GM21619 (cell line): ENCODE data around the gene NDFIP2.

Source experiments
- ATAC-seq: cut with Tn5 transposase; IDR thresholded peaks from one replicate; pipeline ENCODE4 v1.9.1; 2021; ENCODE audit not compliant: unreplicated experiment

Gene NDFIP2

DNA sequence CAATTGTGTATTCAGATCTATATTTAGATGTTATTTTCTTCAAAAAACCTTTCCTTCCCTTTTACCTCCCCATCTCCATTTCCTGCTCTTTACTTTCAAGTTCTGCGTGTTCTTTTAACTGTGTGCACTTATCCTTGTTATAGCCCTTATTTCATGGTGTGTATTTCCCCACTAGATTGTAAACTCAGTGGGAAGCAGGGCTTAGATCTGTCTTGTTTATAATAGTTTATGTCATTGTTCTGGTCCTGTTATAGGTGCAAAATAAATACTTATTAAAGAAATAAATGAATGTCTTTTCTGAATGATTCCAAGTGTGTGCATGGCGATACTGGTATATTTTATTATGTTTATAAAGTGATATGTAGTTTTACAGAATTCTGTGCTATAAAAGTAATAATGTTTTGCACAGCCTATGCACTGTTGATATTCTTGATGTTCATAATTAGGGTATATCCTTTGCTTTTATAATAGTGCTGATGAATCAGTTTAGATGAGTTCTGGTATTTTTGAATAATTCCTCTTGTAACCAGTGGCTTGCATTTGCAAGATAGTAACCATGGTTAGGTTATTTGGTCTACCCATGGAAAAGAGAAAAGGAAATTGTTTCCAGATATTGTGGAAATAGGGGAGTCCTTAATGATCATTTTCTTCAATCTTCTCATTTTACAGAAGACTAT, 12.1 kb downstream of the NDFIP2 start:
- ATAC-seq = no peak

DNA sequence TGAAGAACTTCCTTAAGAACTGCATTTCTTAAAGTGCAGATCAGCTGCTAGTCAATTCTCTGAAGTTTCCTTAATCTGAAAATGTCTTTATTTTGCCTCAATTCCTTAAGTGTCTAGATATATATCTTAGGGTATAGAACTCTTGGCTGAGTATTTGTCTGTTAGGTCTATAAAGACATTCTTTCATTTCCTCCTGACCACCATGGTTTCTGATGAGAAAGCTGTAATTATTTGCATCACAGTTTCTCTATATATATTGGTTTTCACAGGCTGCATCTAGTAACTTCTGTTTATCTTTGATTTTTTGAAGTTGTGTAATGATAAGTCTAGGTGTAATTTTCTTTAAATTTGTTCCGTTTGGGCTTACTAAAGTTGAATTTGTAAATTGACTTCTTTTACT, 15.2 kb downstream of the NDFIP2 start:
- ATAC-seq = peak; percentile 75

DNA sequence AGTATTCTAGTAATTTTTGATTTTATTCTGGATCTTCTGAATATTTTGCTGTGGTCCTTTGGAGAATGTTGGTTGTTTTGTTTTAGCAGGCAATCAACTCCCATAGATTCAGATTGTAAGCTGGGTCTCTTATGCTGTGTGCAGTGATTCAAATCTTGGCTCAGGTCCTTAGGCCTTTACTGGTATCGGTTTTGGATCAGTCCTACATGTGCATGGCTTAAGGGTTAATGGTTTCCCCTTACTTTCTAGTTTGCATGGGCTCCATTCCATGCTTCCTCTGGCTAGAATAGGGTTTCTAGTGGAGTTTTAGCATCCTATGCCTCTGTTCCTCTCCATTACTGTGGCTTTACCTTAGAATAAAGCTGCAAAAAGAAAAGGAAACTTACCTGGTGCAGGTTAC, 16.1 kb downstream of the NDFIP2 start:
- ATAC-seq = no peak

DNA sequence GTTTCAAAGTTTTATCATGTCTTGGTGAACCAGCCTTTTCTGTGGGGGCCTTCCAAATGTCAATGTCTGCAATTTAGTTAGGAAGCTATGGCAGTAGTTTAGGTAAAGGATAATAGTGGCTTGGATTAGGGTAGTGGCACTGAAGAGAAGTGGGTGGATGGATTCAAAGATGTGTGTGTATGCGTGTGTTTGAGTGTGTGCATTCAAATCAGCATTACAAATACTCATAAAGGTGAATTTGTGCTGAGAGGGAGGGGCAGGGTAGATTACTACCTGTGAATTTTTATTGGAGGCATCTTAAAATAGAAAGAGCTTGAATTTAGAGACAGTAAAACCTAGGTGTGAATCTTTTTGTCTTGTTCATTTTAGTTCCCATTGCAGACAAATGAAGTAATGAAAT, 16.9 kb downstream of the NDFIP2 start:
- ATAC-seq = no peak

DNA sequence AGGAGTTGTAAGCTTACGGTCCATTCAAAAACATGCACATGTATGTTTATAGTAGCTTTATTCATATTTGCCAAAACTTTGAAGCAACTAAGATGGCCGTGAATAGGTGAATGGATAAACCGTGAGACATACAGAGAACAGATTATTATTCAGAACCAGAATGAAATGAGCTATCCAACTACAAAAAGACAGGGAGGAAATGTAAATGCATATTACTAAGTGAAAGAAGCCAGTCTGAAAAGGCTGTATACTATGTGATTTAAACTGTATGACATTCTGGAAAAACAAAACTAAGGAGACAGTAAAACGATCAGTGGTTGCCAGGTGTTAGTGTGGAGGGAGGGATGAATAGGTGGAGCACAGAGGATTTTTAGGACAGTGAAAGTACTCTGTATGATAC, 19.9 kb downstream of the NDFIP2 start:
- ATAC-seq = no peak

DNA sequence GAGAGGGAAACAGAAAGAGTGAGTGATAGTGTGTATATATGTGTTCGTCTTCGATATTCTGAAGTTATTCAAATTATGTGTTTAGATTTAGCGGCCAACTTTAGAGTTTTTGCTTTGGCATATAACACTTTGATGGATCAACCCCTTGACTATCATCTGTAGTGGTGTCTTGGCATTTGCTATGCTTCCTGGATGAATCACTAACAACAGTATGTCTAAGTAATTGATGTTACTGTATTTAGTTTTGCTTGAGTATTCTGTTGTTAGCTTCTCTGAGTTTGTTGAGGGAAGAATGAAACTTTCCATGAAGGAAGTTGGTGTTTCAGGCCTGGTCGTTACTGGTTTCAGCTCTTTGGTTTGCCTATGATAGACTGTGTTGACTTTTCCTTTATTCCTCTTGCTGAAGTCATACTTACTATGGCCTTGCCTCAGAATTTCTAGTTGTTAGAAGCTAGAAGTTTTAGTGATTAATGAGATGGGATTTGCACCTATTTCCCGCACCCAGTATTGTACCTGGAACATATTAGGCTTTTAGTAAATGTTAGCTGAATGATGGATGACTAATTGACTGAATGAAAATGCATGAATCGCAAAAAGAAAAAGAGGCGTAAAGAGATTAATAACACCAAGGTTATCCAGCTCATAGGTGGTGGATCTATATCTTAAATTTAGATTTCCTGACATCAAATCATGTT, 20.7 kb downstream of the NDFIP2 start:
- ATAC-seq = no peak

- ATAC-seq = no peak
Observed at GRCh38 chr13:79502859-79503468, 22.0 kb downstream of the NDFIP2 start.

GRCh38 chr13:79503473-79504017, 22.6 kb downstream of the NDFIP2 start:
- ATAC-seq = no peak

DNA sequence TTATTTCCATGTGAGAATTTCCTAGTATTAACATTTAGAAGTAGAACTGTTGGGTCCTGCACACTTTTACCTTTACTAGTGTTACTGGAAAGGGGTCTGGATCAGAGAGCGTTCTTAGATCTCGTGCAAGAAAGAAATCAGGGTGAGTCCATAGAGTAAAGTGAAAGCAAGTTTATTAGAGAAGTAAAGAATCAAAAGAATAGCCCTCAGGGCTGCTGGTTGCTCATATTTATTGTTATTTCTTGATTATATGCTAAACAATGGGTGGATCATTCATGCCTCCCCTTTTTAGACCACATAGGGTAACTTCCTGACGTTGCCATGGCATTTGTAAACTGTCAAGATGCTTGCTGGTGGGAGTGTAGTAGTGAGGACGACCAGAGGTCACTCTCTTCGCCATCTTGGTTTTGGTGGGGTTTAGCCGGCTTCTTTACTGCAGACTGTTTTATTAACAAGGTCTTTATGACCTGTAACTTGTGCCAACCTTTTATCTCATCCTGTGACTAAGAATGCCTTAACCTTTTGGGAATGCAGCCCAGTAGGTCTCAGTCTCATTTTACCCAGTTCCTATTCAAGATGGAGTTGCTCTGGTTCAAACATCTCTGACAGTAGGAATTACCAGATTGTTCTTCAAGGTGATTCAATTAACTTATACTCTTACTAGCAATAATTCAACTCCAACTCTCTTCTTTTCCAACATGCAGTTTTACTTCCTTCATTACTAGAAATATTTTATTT, 27.4 kb downstream of the NDFIP2 start:
- no peak for ATAC-seq

- ATAC-seq = no peak
Observed at GRCh38 chr13:79511611-79512010, 30.7 kb downstream of the NDFIP2 start.

DNA sequence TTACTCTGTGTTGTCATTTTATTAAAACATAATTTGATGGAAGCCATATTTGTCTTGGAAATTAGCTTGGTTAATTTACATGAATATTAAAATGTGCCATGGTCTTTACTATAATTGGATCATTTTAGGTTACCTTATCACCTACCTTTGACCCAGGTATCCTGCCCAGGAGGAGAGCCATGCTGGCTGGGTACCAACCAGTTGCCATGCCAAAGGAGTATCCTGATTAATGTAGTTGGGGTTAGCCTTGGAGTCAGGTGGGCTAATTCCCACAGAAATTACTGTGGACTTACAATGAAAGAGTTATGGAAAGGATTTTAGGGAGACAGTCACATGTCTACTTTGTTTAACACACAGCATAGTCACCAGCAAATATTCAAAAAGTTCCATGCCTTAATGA, 32.0 kb downstream of the NDFIP2 start:
- ATAC-seq = no peak

DNA sequence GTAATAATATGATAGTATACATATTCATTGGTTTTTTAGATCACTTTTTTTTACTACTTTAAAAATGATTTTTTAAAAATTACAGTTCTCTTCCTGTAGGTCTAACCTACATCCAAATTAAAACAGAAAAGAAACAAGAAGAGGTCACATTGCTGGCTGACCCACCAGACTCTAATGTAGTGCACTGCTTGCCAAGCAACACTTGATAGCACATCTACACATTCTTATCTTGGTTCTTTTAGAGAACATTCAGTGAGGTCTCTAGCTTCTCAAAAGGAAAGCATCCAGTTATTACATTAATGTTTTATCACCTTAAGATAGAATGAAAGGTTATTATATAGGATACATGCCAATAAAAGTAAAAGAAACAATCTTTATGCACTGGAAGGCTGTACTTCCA, 35.6 kb downstream of the NDFIP2 start:
- ATAC-seq = no peak

DNA sequence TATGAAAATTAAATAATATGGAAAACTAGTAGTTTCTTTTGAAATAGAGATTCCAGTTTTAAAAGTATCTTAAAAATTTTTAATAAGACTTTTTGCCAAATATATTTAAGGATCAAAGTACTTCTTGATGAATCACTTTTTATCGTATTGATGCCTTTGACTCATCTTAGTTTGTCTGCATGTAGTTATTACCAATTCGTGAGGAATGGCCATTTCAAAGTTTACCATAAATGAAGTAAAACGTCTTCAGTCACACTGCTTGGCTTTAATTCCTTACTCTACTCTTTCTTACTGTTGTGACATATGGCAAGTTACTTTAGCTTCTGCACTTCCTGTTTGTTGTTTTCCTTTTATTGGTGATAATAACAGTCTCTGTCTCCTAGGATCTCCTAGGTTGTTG, 38.3 kb downstream of the NDFIP2 start:
- no peak for ATAC-seq

GRCh38 chr13:79522583-79522982, 41.6 kb downstream of the NDFIP2 start:
- ATAC-seq = peak; percentile 96

DNA sequence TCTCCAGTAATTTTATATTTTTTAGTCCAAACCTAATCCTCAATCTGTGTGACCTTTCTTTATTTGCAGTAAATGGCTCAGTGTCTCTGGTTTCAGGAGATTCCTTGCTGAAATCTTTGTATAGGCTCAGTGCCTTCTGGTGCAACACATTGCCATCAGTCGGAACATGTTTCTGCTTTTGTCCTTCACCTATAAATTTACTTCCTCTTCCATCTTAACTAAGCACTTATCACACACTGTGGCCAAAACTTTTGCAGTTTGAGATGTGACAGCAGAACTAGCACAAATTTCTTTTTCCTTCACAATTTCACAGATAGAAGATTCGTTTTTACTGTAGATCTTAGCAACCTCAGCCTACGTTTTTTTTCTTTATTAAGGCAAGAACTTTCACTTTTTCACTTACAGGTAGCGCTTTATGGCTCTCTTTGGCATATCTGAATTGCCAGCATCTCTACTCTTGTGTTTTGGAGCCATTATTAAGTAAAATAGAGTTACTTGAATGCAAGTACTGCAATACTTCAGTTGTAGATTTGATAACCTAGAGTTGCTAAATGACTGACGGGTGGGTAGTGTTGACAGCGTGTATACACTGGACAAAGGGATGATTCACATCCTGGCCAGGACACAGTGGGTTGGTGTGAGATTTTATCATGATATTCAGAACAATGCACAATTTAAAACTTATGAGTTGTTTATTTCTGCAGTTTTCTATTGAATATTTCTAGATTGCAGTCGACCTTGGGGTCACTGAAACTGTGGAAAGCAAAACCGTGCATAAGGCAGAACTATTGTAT, 44.3 kb downstream of the NDFIP2 start:
- ATAC-seq = no peak

DNA sequence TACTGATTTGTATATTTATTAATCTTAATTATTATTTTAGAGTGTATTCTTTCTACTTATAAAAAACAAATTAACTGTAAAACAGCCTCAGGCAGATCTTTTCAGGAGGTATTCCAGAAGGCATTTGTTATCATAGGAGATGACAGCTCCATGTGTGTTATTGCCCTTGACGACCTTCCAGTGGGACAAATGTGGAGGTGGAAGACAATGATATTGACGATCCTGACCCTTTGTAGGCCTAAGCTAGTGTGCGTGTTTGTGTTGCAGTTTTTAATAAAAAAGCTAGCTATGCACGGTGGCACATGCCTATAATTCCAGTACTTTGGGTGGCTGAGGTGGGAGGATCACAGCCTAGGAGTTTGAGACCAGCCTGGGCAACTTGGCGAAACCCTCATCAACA, 46.7 kb downstream of the NDFIP2 start:
- no peak for ATAC-seq

DNA sequence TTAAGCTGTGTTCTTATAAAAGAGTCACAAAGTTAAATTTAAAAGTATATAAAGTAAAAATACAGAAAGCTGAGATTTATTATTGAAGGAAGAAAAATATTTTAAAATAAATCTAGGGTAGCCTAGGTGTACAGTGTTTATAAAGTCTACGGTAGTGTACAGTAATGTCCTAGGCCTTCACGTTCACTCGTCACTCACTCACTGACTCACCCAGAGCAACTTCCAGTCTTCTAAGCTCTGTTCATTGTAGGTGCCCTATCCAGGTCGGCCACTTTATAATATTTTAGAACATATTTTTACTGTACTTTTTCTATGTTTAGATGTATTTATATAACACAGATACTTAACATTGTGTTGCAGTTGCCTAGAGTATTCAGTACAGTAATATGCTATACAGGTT, 47.4 kb downstream of the NDFIP2 start:
- ATAC-seq = no peak

GRCh38 chr13:79528759-79529191, 47.8 kb downstream of the NDFIP2 start:
- no peak for ATAC-seq

GRCh38 chr13:79529817-79530216, 48.9 kb downstream of the NDFIP2 start:
- no peak for ATAC-seq

- ATAC-seq = no peak
Observed at GRCh38 chr13:79530270-79530669, 49.3 kb downstream of the NDFIP2 start.
